ENCODE data around the gene CNNM2. TPM values are rescaled to one million over a fixed set of nuclear protein-coding genes. Genes with fewer than 3 reads are reported as not detected.

CNNM2 gene
- total RNA-seq, 1 experiment from 2014 or later: 23.1 TPM

DNA sequence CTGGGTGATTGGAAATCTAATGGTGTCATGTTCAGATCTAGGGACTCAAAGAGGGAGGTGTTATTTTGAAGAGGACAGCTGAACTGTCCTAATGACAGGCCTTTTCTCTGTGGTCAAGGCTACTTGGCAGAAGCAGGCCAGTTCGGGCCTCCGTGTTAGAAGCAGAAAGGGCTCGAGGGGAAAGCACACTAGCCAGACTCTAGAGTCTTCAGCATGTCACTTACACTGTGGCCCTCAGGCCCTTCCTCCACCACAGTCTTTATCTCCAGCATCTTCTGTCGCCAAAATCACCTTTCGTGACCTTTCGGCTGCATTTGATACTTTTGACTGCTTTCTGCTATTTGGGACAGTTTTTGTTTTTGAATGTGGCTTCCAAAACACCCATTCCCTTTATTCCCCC, 123.3 kb downstream of the CNNM2 start:
- H3K4me3 ChIP-seq (replicated peaks in 1 of 2; ENCODE audit: low read depth in 1 of 2, low read length in 2 of 2): no peak overlapping the region
- no peak overlapping the region for H3K9ac ChIP-seq (ENCODE audit: low read length)
- H3K4me1 ChIP-seq (ENCODE audit: control insufficient read depth in 1 of 2, insufficient read depth in 2 of 2, low read length in 2 of 2): peaks cover 0 to 4% of the 10 kb centered on the region in 2 experiments; a peak in 1 of 4 replicates
- CTCF ChIA-PET: no interaction called here
- no TSS peak for BruUV-seq (replicated peaks)
- H2AFZ ChIP-seq (ENCODE audit: low read depth, low read length, poor library complexity, severe bottlenecking): no peak overlapping the region
- H3K27me3 ChIP-seq (ENCODE audit: insufficient read depth, low read length): no peaks in the 10 kb centered on the region
- DNase-seq (ENCODE audit: low read depth, low spot score) (no peak), ATAC-seq (no peak)
- no peaks in the 10 kb centered on the region for H3K36me3 ChIP-seq (ENCODE audit: control insufficient read depth in 1 of 2, insufficient read depth in 2 of 2, low read length in 2 of 2)
- no peak overlapping the region for H3K27ac ChIP-seq (ENCODE audit: low read depth, low read length)
- no peaks in the 10 kb centered on the region for H4K20me1 ChIP-seq (ENCODE audit: insufficient read depth)
- RAD21 ChIA-PET (ENCODE audit: low non-redundant PET in 1 of 2, low total read pairs in 2 of 2, uncharacterized antibody in 2 of 2, unreplicated experiment in 2 of 2): no interaction called here
- no peak overlapping the region for H3K4me2 ChIP-seq (ENCODE audit: low read length)
- H3K9me2 ChIP-seq (ENCODE audit: insufficient read depth): 0 out of 2 replicates have a peak, but pooled peaks cover 4% of the 10 kb centered on the region
- TF ChIP-seq POLR2AphosphoS5 (IDR thresholded peaks at IDR 0.05; ENCODE audit: low read depth, low read length) (no peak), RAD21 (IDR thresholded peaks at IDR 0.05; ENCODE audit: low read depth) (no peak), TCF7L2 (IDR thresholded peaks at IDR 0.05; ENCODE audit: borderline replicate concordance, extremely low read depth, insufficient read depth, insufficient read length) (no peak), ZFX (IDR thresholded peaks at IDR 0.05) (no peak), EGR1 (IDR thresholded peaks at IDR 0.05; ENCODE audit: low read depth) (no peak), ATF3 (IDR thresholded peaks at IDR 0.05) (no peak), SIN3A (IDR thresholded peaks at IDR 0.05; ENCODE audit: low read depth) (no peak), ZNF274 (IDR thresholded peaks at IDR 0.05; ENCODE audit: low read depth, low read length) (no peak), YY1 (IDR thresholded peaks at IDR 0.05; ENCODE audit: extremely low read depth, insufficient replicate concordance, low read depth, low read length) (no peak)
- TF ChIP-seq, protein P1, sequence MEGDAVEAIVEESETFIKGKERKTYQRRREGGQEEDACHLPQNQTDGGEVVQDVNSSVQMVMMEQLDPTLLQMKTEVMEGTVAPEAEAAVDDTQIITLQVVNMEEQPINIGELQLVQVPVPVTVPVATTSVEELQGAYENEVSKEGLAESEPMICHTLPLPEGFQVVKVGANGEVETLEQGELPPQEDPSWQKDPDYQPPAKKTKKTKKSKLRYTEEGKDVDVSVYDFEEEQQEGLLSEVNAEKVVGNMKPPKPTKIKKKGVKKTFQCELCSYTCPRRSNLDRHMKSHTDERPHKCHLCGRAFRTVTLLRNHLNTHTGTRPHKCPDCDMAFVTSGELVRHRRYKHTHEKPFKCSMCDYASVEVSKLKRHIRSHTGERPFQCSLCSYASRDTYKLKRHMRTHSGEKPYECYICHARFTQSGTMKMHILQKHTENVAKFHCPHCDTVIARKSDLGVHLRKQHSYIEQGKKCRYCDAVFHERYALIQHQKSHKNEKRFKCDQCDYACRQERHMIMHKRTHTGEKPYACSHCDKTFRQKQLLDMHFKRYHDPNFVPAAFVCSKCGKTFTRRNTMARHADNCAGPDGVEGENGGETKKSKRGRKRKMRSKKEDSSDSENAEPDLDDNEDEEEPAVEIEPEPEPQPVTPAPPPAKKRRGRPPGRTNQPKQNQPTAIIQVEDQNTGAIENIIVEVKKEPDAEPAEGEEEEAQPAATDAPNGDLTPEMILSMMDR (IDR thresholded peaks at IDR 0.05 in 2 of 3, conservative IDR thresholded peaks at IDR 0.05 in 1 of 3; ENCODE audit: borderline replicate concordance in 1 of 3, insufficient read depth in 1 of 3, low read depth in 2 of 3, low read length in 2 of 3): no peak
- TF ChIP-seq, protein P2, sequence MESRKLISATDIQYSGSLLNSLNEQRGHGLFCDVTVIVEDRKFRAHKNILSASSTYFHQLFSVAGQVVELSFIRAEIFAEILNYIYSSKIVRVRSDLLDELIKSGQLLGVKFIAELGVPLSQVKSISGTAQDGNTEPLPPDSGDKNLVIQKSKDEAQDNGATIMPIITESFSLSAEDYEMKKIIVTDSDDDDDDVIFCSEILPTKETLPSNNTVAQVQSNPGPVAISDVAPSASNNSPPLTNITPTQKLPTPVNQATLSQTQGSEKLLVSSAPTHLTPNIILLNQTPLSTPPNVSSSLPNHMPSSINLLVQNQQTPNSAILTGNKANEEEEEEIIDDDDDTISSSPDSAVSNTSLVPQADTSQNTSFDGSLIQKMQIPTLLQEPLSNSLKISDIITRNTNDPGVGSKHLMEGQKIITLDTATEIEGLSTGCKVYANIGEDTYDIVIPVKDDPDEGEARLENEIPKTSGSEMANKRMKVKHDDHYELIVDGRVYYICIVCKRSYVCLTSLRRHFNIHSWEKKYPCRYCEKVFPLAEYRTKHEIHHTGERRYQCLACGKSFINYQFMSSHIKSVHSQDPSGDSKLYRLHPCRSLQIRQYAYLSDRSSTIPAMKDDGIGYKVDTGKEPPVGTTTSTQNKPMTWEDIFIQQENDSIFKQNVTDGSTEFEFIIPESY (IDR thresholded peaks at IDR 0.05; ENCODE audit: extremely low read depth, insufficient replicate concordance, low read length): no peak
- POLR2A ChIA-PET: no interaction called here
- H3K9me3 ChIP-seq (ENCODE audit: control insufficient read depth in 1 of 2, insufficient read depth in 1 of 2, low read depth in 1 of 2, low read length in 2 of 2): no peaks in the 10 kb centered on the region
- H3K79me2 ChIP-seq (ENCODE audit: insufficient read depth, low read length): no peaks in the 10 kb centered on the region
- intact Hi-C loops (cut with micrococcal nuclease): no loop called here
